ENCODE data around the gene CPT1A.

CPT1A gene

GRCh38 chr11:68710409-68710808, 131.3 kb downstream of the CPT1A start:
- DNase-seq (ENCODE audit: low read depth, low spot score) = no peak

GRCh38 chr11:68709062-68709461, 132.7 kb downstream of the CPT1A start:
- no peak for DNase-seq (ENCODE audit: low read depth, low spot score)

- no peak for DNase-seq (ENCODE audit: low read depth, low spot score)
These were observed 134.2 kb downstream of the CPT1A start for GRCh38 chr11:68707527-68707926.

- DNase-seq (ENCODE audit: low read depth, low spot score) = no peak
These were observed 136.8 kb downstream of the CPT1A start for GRCh38 chr11:68704887-68705286.
